HG03520 (cell line): Measurements from ENCODE around the gene TRAPPC3.

Experiments
- ATAC-seq: cut with Tn5 transposase; IDR thresholded peaks from one replicate; pipeline ENCODE4 v1.9.1; 2021; ENCODE audit warnings: mild to moderate bottlenecking, moderate library complexity; ENCODE audit not compliant: unreplicated experiment

The TRAPPC3 gene

GRCh38 chr1:36154335-36154734 is 5.0 kb upstream of the TRAPPC3 start:
- no peak for ATAC-seq

GRCh38 chr1:36153476-36153875 is 4.2 kb upstream of the TRAPPC3 start:
- ATAC-seq = no peak

GRCh38 chr1:36151845-36152203 is 2.5 kb upstream of the TRAPPC3 start:
- ATAC-seq = no peak

- ATAC-seq = no peak
These were observed 2.0 kb upstream of the TRAPPC3 start for GRCh38 chr1:36151134-36151844.

- peak; percentile 37 for ATAC-seq
These were observed 1.2 kb upstream of the TRAPPC3 start for GRCh38 chr1:36150296-36151133.

- no peak for ATAC-seq
These were observed 648 bp upstream of the TRAPPC3 start for GRCh38 chr1:36149973-36150295.

GRCh38 chr1:36148821-36149236 is 457 bp downstream of the TRAPPC3 start:
- no peak for ATAC-seq

- no peak for ATAC-seq
These were observed 4.9 kb downstream of the TRAPPC3 start for GRCh38 chr1:36144413-36144812.

GRCh38 chr1:36143424-36143823 is 5.9 kb downstream of the TRAPPC3 start:
- ATAC-seq = no peak

GRCh38 chr1:36142121-36142520 is 7.2 kb downstream of the TRAPPC3 start:
- ATAC-seq = no peak

GRCh38 chr1:36139521-36139920 is 9.8 kb downstream of the TRAPPC3 start:
- no peak for ATAC-seq

- no peak for ATAC-seq
These were observed 11.5 kb downstream of the TRAPPC3 start for GRCh38 chr1:36137776-36138175.

- no peak for ATAC-seq
These were observed 12.1 kb downstream of the TRAPPC3 start for GRCh38 chr1:36137226-36137625.

- no peak for ATAC-seq
These were observed 12.8 kb downstream of the TRAPPC3 start for GRCh38 chr1:36136535-36136934.

GRCh38 chr1:36135796-36136195 is 13.5 kb downstream of the TRAPPC3 start:
- no peak for ATAC-seq

- no peak for ATAC-seq
These were observed 14.0 kb downstream of the TRAPPC3 start for GRCh38 chr1:36135330-36135667.

GRCh38 chr1:36134505-36135329 is 14.6 kb downstream of the TRAPPC3 start:
- no peak for ATAC-seq

- no peak for ATAC-seq
These were observed 15.3 kb downstream of the TRAPPC3 start for GRCh38 chr1:36134031-36134430.

- ATAC-seq = no peak
These were observed 15.8 kb downstream of the TRAPPC3 start for GRCh38 chr1:36133484-36133883.

- no peak for ATAC-seq
These were observed 17.3 kb downstream of the TRAPPC3 start for GRCh38 chr1:36132029-36132428.

- no peak for ATAC-seq
These were observed 20.4 kb downstream of the TRAPPC3 start for GRCh38 chr1:36128905-36129206.
